HepG2 (cell line): Measurements from ENCODE around the gene TMBIM6. TPM values are rescaled to one million over a fixed set of nuclear protein-coding genes. Genes with fewer than 3 reads are reported as not detected.

ENCODE experiments used
- ATAC-seq: fragments of 200-7000 bp; cut with Tn5 transposase; 3 replicates; pipeline ENCODE4 v1.9.1; 2020; ENCODE audit warnings: mild to moderate bottlenecking, moderate library complexity
- BruUV-seq: library from RNA; stranded (reverse); fragments of 400-500 nt; replicated peaks from 2 replicates; lab custom pipeline; 2021; lab: Mats Ljungman, UMichigan
- CTCF ChIA-PET: fragments of 300-600 bp; formaldehyde crosslinking; extraction: SDS; loops from one replicate; lab custom pipeline; 2021; ENCODE audit warnings: low total read pairs, inconsistent platforms, low intra/inter-chr PET ratio; lab: Yijun Ruan, JAX
- POLR2A ChIA-PET: fragments of 350-600 bp; sonication (Branson Sonifier 250); formaldehyde crosslinking; loops from one replicate; lab custom pipeline; 2020; ENCODE audit warnings: antibody characterized with exemption, inconsistent platforms; lab: Yijun Ruan, JAX
- DNase-seq: peaks from one replicate; pipeline ENCODE4 v3.0.0-alpha.2; 2015; ENCODE audit warnings: low spot score
- FAIRE-seq: peaks from 3 replicates; lab custom pipeline; 2011; peaks lifted over from hg19 to GRCh38; lab: Jason Lieb, UNC
- H2AFZ ChIP-seq: one replicate; pipeline ENCODE4 v1.6.1; 2011; ENCODE audit warnings: low read length, inconsistent platforms
- H3K27ac ChIP-seq: fragments of 300-600 bp; 3 replicates; pipeline ENCODE4 v1.8.0; 2011; ENCODE audit warnings: mixed run types, mild to moderate bottlenecking, mixed read lengths, low read length, inconsistent platforms; ENCODE audit not compliant: insufficient read depth; ENCODE audit errors: extremely low read length
- H3K27me3 ChIP-seq, 2 experiments: fragments of 200-600 bp in 1 of 2; 2 replicates in 1 of 2; 3 replicates in 1 of 2; pipeline versions ENCODE4 v1.6.0 to v1.8.0; 2011; ENCODE audit warnings: low read length in 2 of 2, mild to moderate bottlenecking in 2 of 2, moderate library complexity in 2 of 2, inconsistent platforms in 1 of 2; ENCODE audit not compliant: insufficient read depth in 2 of 2, control insufficient read depth in 1 of 2
- H3K36me3 ChIP-seq, 2 experiments: fragments of 200-600 bp in 1 of 2; replicated peaks in 1 of 2; 2 replicates in 1 of 2; 3 replicates in 1 of 2; pipeline versions ENCODE4 v1.5.1 to v1.8.0; 2011; ENCODE audit warnings: low read length in 2 of 2, inconsistent platforms in 1 of 2; ENCODE audit not compliant: insufficient read depth in 2 of 2, control insufficient read depth in 1 of 2
- H3K4me1 ChIP-seq: 2 replicates; pipeline ENCODE4 v1.5.1; 2012; ENCODE audit warnings: low read length, inconsistent platforms; ENCODE audit not compliant: insufficient read depth
- H3K4me2 ChIP-seq: 2 replicates; pipeline ENCODE4 v1.6.0; 2011; ENCODE audit warnings: low read depth, low read length, inconsistent platforms
- H3K4me3 ChIP-seq, 3 experiments: fragments of 200-600 bp in 1 of 3; sonication (generic), shearing (Covaris generic) in 1 of 3; replicated peaks in 1 of 3; 2 replicates each; pipeline ENCODE4 v1.5.1; 2011 to 2016; ENCODE audit warnings: low read length in 3 of 3, inconsistent platforms in 2 of 3, low read depth in 2 of 3, mild to moderate bottlenecking in 2 of 3, control low read depth in 1 of 3, mixed read lengths in 1 of 3; ENCODE audit not compliant: insufficient read depth in 1 of 3
- H3K79me2 ChIP-seq: one replicate; pipeline ENCODE4 v1.6.1; 2011; ENCODE audit warnings: low read length, inconsistent platforms; ENCODE audit not compliant: insufficient read depth
- H3K9ac ChIP-seq: 2 replicates; pipeline ENCODE4 v1.6.0; 2011; ENCODE audit warnings: mild to moderate bottlenecking, low read depth, low read length, inconsistent platforms; ENCODE audit not compliant: insufficient read depth
- H3K9me3 ChIP-seq: 2 replicates; pipeline ENCODE4 v1.5.1; 2012; ENCODE audit warnings: mild to moderate bottlenecking, low read length
- H4K20me1 ChIP-seq: 2 replicates; pipeline ENCODE4 v1.6.0; 2011; ENCODE audit warnings: inconsistent platforms, mild to moderate bottlenecking, low read length, moderate library complexity; ENCODE audit not compliant: insufficient read depth
- HIVEP1 ChIP-seq: sonication (generic); formaldehyde crosslinking; IDR thresholded peaks from 2 replicates; pipeline ENCODE4 v1.4.0; 2020; ENCODE audit warnings: mild to moderate bottlenecking, missing genetic modification reagents
- ISL2 ChIP-seq: sonication (generic); formaldehyde crosslinking; IDR thresholded peaks from 2 replicates; pipeline ENCODE4 v1.5.0; 2020; ENCODE audit warnings: missing genetic modification reagents
- JARID2 ChIP-seq: sonication (generic); formaldehyde crosslinking; IDR thresholded peaks from 2 replicates; pipeline ENCODE4 v1.8.1; 2023; ENCODE audit warnings: missing genetic modification reagents, inconsistent platforms; ENCODE audit not compliant: insufficient replicate concordance
- PCBP1 ChIP-seq: fragments of 200-400 bp; formaldehyde crosslinking; IDR thresholded peaks from 2 replicates; pipeline ENCODE4 v1.6.1; 2017; ENCODE audit warnings: mild to moderate bottlenecking, low read depth, low read length, borderline replicate concordance
- RFXAP ChIP-seq: sonication (generic); formaldehyde crosslinking; IDR thresholded peaks from 2 replicates; pipeline ENCODE4 v1.4.0; 2020; ENCODE audit warnings: missing genetic modification reagents, borderline replicate concordance
- SAP130 ChIP-seq: IDR thresholded peaks from 2 replicates; pipeline ENCODE4 v1.6.1; 2016; ENCODE audit warnings: low read depth
- SCMH1 ChIP-seq: sonication (generic); formaldehyde crosslinking; IDR thresholded peaks from 2 replicates; pipeline ENCODE4 v1.9.0; 2021; ENCODE audit warnings: missing genetic modification reagents, mild to moderate bottlenecking, borderline replicate concordance
- ZFP36 ChIP-seq: fragments of 150-350 bp; IDR thresholded peaks from 2 replicates; pipeline ENCODE4 v1.6.1; 2018; ENCODE audit warnings: borderline replicate concordance, low read length, low read depth; ENCODE audit not compliant: partially characterized antibody
- ZNF350 ChIP-seq: sonication (generic); formaldehyde crosslinking; IDR thresholded peaks from 2 replicates; pipeline ENCODE4 v1.4.0; 2020; ENCODE audit warnings: mild to moderate bottlenecking, low read depth, missing genetic modification reagents, borderline replicate concordance
- ZNF430 ChIP-seq: sonication (generic); formaldehyde crosslinking; IDR thresholded peaks from 2 replicates; pipeline ENCODE4 v1.9.0; 2021; ENCODE audit warnings: mild to moderate bottlenecking, missing genetic modification reagents
- WGBS: methylation state at CpG from one replicate; pipeline ENCODE4 v1.1.6; 2017; ENCODE audit warnings: low lambda C conversion rate; 5-methylcytosine and 5-hydroxymethylcytosine counted together
- in situ Hi-C: cut with HindIII; loops from 2 replicates; pipeline ENCODE4 v1.10.0; 2017; ENCODE audit warnings: low pct_unique_long_range_greater_than_20kb; ENCODE audit not compliant: extremely low pct_ligation_motif_present
- intact Hi-C: fragments of 100-400 bp; cut with micrococcal nuclease; formaldehyde crosslinking; loops from one replicate; pipeline ENCODE4 v1.10.0; 2022; ENCODE audit not compliant: unreplicated experiment
- polyA plus RNA-seq, 8 experiments: library from polyadenylated mRNA; depleted of rRNA in 3 of 8; stranded (reverse) in 7 of 8; unstranded in 1 of 8; fragments of >200 nt; fragmentation: Illumina TruSeq in 4 of 8; extraction: Trizol in 4 of 8; gene quantifications; 2 replicates each; pipeline versions ENCODE4 v1.2.1 to v1.2.3, GENCODE V29; 2011 to 2016; ENCODE audit warnings: low read depth in 4 of 8, missing spikeins in 1 of 8, mixed read lengths in 1 of 8; ENCODE audit not compliant: insufficient read depth in 1 of 8
- total RNA-seq, 5 experiments: library from RNA; depleted of rRNA; stranded (reverse); fragments of >200 nt; fragmentation: Illumina TruSeq; extraction: Trizol; gene quantifications; 2 replicates each; pipeline ENCODE4 v1.2.3, GENCODE V29; 2016; ENCODE audit warnings: low read depth in 1 of 5
- TF ChIP-seq, protein P1 (sequence below): sonication (generic); IDR thresholded peaks from 2 replicates; pipeline ENCODE4 v1.6.1; 2016; ENCODE audit warnings: low read depth, borderline replicate concordance
- TF ChIP-seq, protein P2 (sequence below): IDR thresholded peaks from 2 replicates; pipeline ENCODE4 v1.6.1; 2018; ENCODE audit warnings: missing genetic modification reagents
- TF ChIP-seq, protein P3 (sequence below): sonication (generic); formaldehyde crosslinking; IDR thresholded peaks from 2 replicates; pipeline ENCODE4 v1.5.1; 2020; ENCODE audit warnings: missing genetic modification reagents, mild to moderate bottlenecking, borderline replicate concordance

The TMBIM6 gene
- total and polyA plus RNA-seq, 2 of the 13 experiments (the other 11 are each of a cell fraction or from before 2014, with no cell fraction given) = 412 to 468 TPM

DNA sequence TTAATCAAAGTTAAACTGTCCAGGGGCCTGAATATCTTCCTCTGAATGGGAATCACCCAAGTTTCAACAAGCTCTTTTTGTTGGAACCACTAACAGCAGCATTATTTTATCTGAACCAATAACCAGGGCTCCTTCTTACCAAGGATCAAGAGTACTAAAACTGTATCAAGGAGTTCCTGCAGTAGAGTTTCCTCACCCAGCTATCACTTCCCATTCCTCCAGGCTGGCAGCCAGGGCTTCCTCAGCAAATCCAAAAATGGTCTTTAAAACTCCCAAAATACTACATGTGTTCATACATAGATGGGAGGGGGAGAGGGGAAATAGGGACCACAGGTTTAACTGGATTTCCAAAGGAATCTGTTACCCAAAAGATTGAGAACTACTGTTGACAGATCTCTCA, 44.6 kb upstream of the TMBIM6 start:
- ChIA-PET POLR2A (no interaction called here), CTCF (no interaction called here)
- no peaks in the 10 kb centered on the region for H3K4me1 ChIP-seq
- no peak overlapping the region for H3K4me3 ChIP-seq
- FAIRE-seq (no peak), ATAC-seq (no peak), DNase-seq (no peak)
- TF ChIP-seq HIVEP1 = no peak
- H3K27me3 ChIP-seq = no peaks in the 10 kb centered on the region
- H3K27ac ChIP-seq = no peak overlapping the region
- in situ Hi-C loops (no loop called here), intact Hi-C loops (no loop called here)
- no peaks in the 10 kb centered on the region for H3K9me3 ChIP-seq
- no peaks in the 10 kb centered on the region for H3K36me3 ChIP-seq
- H3K79me2 ChIP-seq = no peaks in the 10 kb centered on the region
- BruUV-seq = no TSS peak
- no peak overlapping the region for H3K4me2 ChIP-seq
- H2AFZ ChIP-seq = no peak overlapping the region
- H4K20me1 ChIP-seq = no peaks in the 10 kb centered on the region
- no peak overlapping the region for H3K9ac ChIP-seq

GRCh38 chr12:49697808-49698207, 43.5 kb upstream of the TMBIM6 start:
- Histone ChIP-seq H3K9ac (no peak overlapping the region), H3K27me3 (no peaks in the 10 kb centered on the region), H3K4me3 (no peak overlapping the region), H3K27ac (no peak overlapping the region), H3K79me2 (no peaks in the 10 kb centered on the region), H3K36me3 (no peaks in the 10 kb centered on the region), H2AFZ (no peak overlapping the region), H3K9me3 (no peaks in the 10 kb centered on the region), H3K4me2 (no peak overlapping the region), H3K4me1 (no peaks in the 10 kb centered on the region), H4K20me1 (no peaks in the 10 kb centered on the region)
- intact Hi-C loops (no loop called here), in situ Hi-C loops (no loop called here)
- no peak for FAIRE-seq
- ATAC-seq = no peak
- ChIA-PET CTCF (no interaction called here), POLR2A (no interaction called here)
- WGBS = 38% methylated on average over 4 of the region's 4 CpGs
- TF ChIP-seq ISL2 (CRISPR knock-in tag) (no peak), SCMH1 (CRISPR knock-in tag) (no peak), PCBP1 (no peak), ZNF430 (CRISPR knock-in tag) (no peak), ZNF350 (CRISPR knock-in tag) (no peak), SAP130 (CRISPR knock-in tag) (no peak), RFXAP (CRISPR knock-in tag) (no peak), JARID2 (CRISPR knock-in tag) (no peak), ZFP36 (no peak)
- TF ChIP-seq, protein P1, sequence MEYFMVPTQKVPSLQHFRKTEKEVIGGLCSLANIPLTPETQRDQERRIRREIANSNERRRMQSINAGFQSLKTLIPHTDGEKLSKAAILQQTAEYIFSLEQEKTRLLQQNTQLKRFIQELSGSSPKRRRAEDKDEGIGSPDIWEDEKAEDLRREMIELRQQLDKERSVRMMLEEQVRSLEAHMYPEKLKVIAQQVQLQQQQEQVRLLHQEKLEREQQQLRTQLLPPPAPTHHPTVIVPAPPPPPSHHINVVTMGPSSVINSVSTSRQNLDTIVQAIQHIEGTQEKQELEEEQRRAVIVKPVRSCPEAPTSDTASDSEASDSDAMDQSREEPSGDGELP = no peak
- TF ChIP-seq, protein P2, sequence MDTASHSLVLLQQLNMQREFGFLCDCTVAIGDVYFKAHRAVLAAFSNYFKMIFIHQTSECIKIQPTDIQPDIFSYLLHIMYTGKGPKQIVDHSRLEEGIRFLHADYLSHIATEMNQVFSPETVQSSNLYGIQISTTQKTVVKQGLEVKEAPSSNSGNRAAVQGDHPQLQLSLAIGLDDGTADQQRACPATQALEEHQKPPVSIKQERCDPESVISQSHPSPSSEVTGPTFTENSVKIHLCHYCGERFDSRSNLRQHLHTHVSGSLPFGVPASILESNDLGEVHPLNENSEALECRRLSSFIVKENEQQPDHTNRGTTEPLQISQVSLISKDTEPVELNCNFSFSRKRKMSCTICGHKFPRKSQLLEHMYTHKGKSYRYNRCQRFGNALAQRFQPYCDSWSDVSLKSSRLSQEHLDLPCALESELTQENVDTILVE = no peak
- TF ChIP-seq, protein P3, sequence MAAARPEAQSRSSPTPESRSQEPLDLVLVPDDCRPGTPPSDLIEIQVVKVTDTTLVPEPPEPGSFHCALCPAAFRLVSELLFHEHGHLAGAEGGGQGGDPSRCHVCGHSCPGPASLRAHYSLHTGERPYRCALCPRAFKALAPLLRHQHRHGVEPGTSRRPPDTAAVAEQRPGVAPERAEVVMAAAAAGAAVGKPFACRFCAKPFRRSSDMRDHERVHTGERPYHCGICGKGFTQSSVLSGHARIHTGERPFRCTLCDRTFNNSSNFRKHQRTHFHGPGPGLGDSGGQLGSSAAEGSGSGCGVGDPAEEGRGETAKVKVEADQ = no peak
- no TSS peak for BruUV-seq
- DNase-seq = no peak
